Endothelial cell of umbilical vein (primary cell): ENCODE data around the gene MMP23B. TPM values are rescaled to one million over a fixed set of nuclear protein-coding genes. Genes with fewer than 3 reads are reported as not detected.

Experiments
- BruUV-seq: library from RNA; stranded (reverse); fragments of 400-500 nt; replicated peaks from 2 replicates; lab custom pipeline; 2021; lab: Mats Ljungman, UMichigan
- CTCF ChIA-PET: fragments of 300-600, 350-600 bp; sonication (Branson Sonifier 250); formaldehyde crosslinking; loops from one replicate; lab custom pipeline; 2021; ENCODE audit warnings: antibody characterized with exemption, inconsistent platforms; lab: Charles Lee
- POLR2A ChIA-PET: fragments of 300-600, 350-600 bp; sonication (Branson Sonifier 250); formaldehyde crosslinking; loops from one replicate; lab custom pipeline; 2021; ENCODE audit warnings: antibody characterized with exemption, inconsistent platforms; lab: Charles Lee
- DNase-seq: peaks from one replicate; pipeline ENCODE4 v3.0.0-alpha.2; 2011; ENCODE audit warnings: low read depth, low spot score
- FAIRE-seq: peaks from 2 replicates; lab custom pipeline; 2011; peaks lifted over from hg19 to GRCh38; lab: Jason Lieb, UNC
- H2AFZ ChIP-seq: 2 replicates; pipeline ENCODE4 v1.6.0; 2012; ENCODE audit warnings: low read depth, low read length, control low read depth, inconsistent platforms
- H3K27ac ChIP-seq: 2 replicates; pipeline ENCODE4 v1.5.1; 2011; ENCODE audit warnings: low read depth, mild to moderate bottlenecking, control low read depth, low read length, moderate library complexity; ENCODE audit not compliant: insufficient read depth
- H3K27me3 ChIP-seq, 2 experiments: 2 replicates each; pipeline versions ENCODE4 v1.6.0 to v1.6.1; 2011; ENCODE audit warnings: low read length in 2 of 2, mixed read lengths in 1 of 2; ENCODE audit not compliant: control insufficient read depth in 2 of 2, insufficient read depth in 2 of 2
- H3K36me3 ChIP-seq, 2 experiments: 2 replicates in 1 of 2; 3 replicates in 1 of 2; pipeline ENCODE4 v1.5.1; 2011; ENCODE audit warnings: low read length in 2 of 2, mild to moderate bottlenecking in 1 of 2, moderate library complexity in 1 of 2; ENCODE audit not compliant: control insufficient read depth in 2 of 2, insufficient read depth in 2 of 2; ENCODE audit errors: extremely low read depth in 1 of 2
- H3K4me1 ChIP-seq: 3 replicates; pipeline ENCODE4 v1.5.1; 2011; ENCODE audit warnings: mild to moderate bottlenecking, low read length; ENCODE audit not compliant: control insufficient read depth, insufficient read depth; ENCODE audit errors: extremely low read depth
- H3K4me2 ChIP-seq: 2 replicates; pipeline ENCODE4 v1.6.1; 2011; ENCODE audit warnings: low read length, control low read depth, mixed read lengths; ENCODE audit not compliant: insufficient read depth
- H3K4me3 ChIP-seq, 3 experiments: fragments of 200-600 bp in 1 of 3; sonication (generic), shearing (Covaris generic) in 1 of 3; replicated peaks in 1 of 3; 2 replicates each; pipeline ENCODE4 v1.5.1; 2011 to 2016; ENCODE audit warnings: control low read depth in 3 of 3, low read length in 3 of 3, mild to moderate bottlenecking in 2 of 3, inconsistent platforms in 1 of 3, low read depth in 1 of 3, moderate library complexity in 1 of 3; ENCODE audit not compliant: insufficient read depth in 1 of 3
- H3K79me2 ChIP-seq: 2 replicates; pipeline ENCODE4 v1.6.0; 2012; ENCODE audit warnings: low read length, inconsistent platforms; ENCODE audit not compliant: control insufficient read depth, insufficient read depth
- H3K9ac ChIP-seq: replicated peaks from 2 replicates; pipeline ENCODE3; 2011; ENCODE audit warnings: low read length, control low read depth; ENCODE audit not compliant: insufficient read depth; ENCODE audit errors: extremely low read depth
- H3K9me1 ChIP-seq: replicated peaks from 3 replicates; pipeline ENCODE4 v1.6.0; 2011; ENCODE audit warnings: mild to moderate bottlenecking, low read length; ENCODE audit not compliant: control insufficient read depth, insufficient read depth; ENCODE audit errors: extremely low read depth
- H3K9me3 ChIP-seq: replicated peaks from 2 replicates; pipeline ENCODE4 v1.5.1; 2012; ENCODE audit warnings: low read length, inconsistent platforms; ENCODE audit not compliant: control insufficient read depth, insufficient read depth
- H4K20me1 ChIP-seq: replicated peaks from 2 replicates; pipeline ENCODE3; 2011; ENCODE audit warnings: mild to moderate bottlenecking, low read length; ENCODE audit not compliant: control insufficient read depth, insufficient read depth; ENCODE audit errors: extremely low read depth
- EZH2 ChIP-seq: IDR thresholded peaks from 2 replicates; pipeline ENCODE4 v1.6.1; 2012; ENCODE audit warnings: borderline replicate concordance, low read depth, mild to moderate bottlenecking, moderate library complexity, low read length, inconsistent platforms; ENCODE audit not compliant: severe bottlenecking
- FOS ChIP-seq: IDR thresholded peaks from 2 replicates; pipeline ENCODE4 v1.6.1; 2011; ENCODE audit warnings: mild to moderate bottlenecking, low read length, moderate library complexity, borderline replicate concordance; ENCODE audit not compliant: insufficient read depth
- GATA2 ChIP-seq: IDR thresholded peaks from 2 replicates; pipeline ENCODE4 v1.7.0; 2011; ENCODE audit warnings: low read depth, mild to moderate bottlenecking, moderate library complexity, mixed read lengths, low read length; ENCODE audit not compliant: insufficient read length, insufficient read depth
- JUN ChIP-seq: IDR thresholded peaks from 2 replicates; pipeline ENCODE4 v1.6.1; 2011; ENCODE audit warnings: borderline replicate concordance, low read depth; ENCODE audit not compliant: insufficient read length, insufficient read depth
- MAX ChIP-seq: IDR thresholded peaks from 2 replicates; pipeline ENCODE4 v1.6.1; 2011; ENCODE audit not compliant: insufficient read depth, insufficient read length
- POLR2AphosphoS5 ChIP-seq: IDR thresholded peaks from 2 replicates; pipeline ENCODE4 v1.6.1; 2012; ENCODE audit warnings: low read depth, mild to moderate bottlenecking, control low read depth, low read length, moderate library complexity; ENCODE audit not compliant: insufficient read depth
- dilution Hi-C: fragments of 300-500 bp; cut with MboI; formaldehyde crosslinking; loops from one replicate; pipeline ENCODE4 v1.15.0; 2019; ENCODE audit warnings: low sequenced_read_pairs; ENCODE audit not compliant: extremely low pct_ligation_motif_present
- intact Hi-C: fragments of 100-400 bp; cut with micrococcal nuclease; formaldehyde crosslinking; loops from one replicate; pipeline ENCODE4 v1.10.0; 2022
- polyA plus RNA-seq, 4 experiments: library from polyadenylated mRNA; depleted of rRNA in 3 of 4; stranded (reverse) in 3 of 4; unstranded in 1 of 4; fragments of >200 nt; gene quantifications; 2 replicates each; pipeline versions ENCODE4 v1.2.1 to v1.2.3, GENCODE V29; 2011 to 2012; ENCODE audit warnings: missing spikeins in 1 of 4
- total RNA-seq: library from RNA; stranded (reverse); gene quantifications from 2 replicates; pipeline ENCODE4 v1.2.3, GENCODE V29; 2021

MMP23B gene
- total and polyA plus RNA-seq, 2 donors (not counting 3 experiments of a cell fraction or from before 2014, with no cell fraction given) = 0.62 to 5.3 TPM

- ChIA-PET CTCF (no interaction called here), POLR2A (no interaction called here)
- Histone ChIP-seq H3K4me1 (peaks cover 16% of the 10 kb centered on the region), H3K9ac (no peak overlapping the region), H3K9me1 (no peaks in the 10 kb centered on the region), H3K27me3 (no peaks in the 10 kb centered on the region), H4K20me1 (no peaks in the 10 kb centered on the region), H3K27ac (no peak overlapping the region), H3K79me2 (peaks cover 3% of the 10 kb centered on the region), H3K4me2 (no peak overlapping the region), H3K4me3 (no peak overlapping the region), H3K9me3 (no peaks in the 10 kb centered on the region), H2AFZ (no peak overlapping the region), H3K36me3 (peaks cover 0 to 2% of the 10 kb centered on the region in 2 experiments)
- dilution Hi-C loops = no loop called here
- intact Hi-C loops = loop anchor here (5.0 kb wide), 1 partner anchor 106 kb away; the partner anchor contains the start of gene ATAD3A
- TF ChIP-seq EZH2 = no peak
- DNase-seq (no peak), FAIRE-seq (no peak)
- no TSS peak for BruUV-seq
These were observed 14.0 kb upstream of the MMP23B start for GRCh38 chr1:1617925-1618324.

GRCh38 chr1:1618396-1619068 is 13.4 kb upstream of the MMP23B start:
- Histone ChIP-seq H3K27me3 (no peaks in the 10 kb centered on the region), H3K9me3 (no peaks in the 10 kb centered on the region), H3K4me3 (no peak overlapping the region), H3K79me2 (peaks cover 3% of the 10 kb centered on the region), H3K9me1 (no peaks in the 10 kb centered on the region), H3K4me1 (peaks cover 16% of the 10 kb centered on the region), H3K36me3 (peaks cover 0 to 2% of the 10 kb centered on the region in 2 experiments), H3K4me2 (no peak overlapping the region), H3K27ac (no peak overlapping the region), H2AFZ (no peak overlapping the region), H4K20me1 (no peaks in the 10 kb centered on the region), H3K9ac (no peak overlapping the region)
- ChIA-PET POLR2A (no interaction called here), CTCF (interaction anchor here (1.2 kb wide), 1 partner anchor 12 kb away, joined by 3 read pairs; no protein-coding TSS in a partner anchor)
- no TSS peak for BruUV-seq
- intact Hi-C loops (loop anchor here (5.0 kb wide), 1 partner anchor 106 kb away; the partner anchor contains the start of gene ATAD3A), dilution Hi-C loops (no loop called here)
- FAIRE-seq = no peak
- TF ChIP-seq MAX = no peak
- no peak for TF ChIP-seq FOS
- TF ChIP-seq GATA2 = no peak
- TF ChIP-seq POLR2AphosphoS5 = no peak
- TF ChIP-seq JUN = no peak
- DNase-seq = no peak
